ENCODE measurements around the gene ATXN2. TPM values are rescaled to one million over a fixed set of nuclear protein-coding genes. Genes with fewer than 3 reads are reported as not detected.

ATXN2 gene
- total RNA-seq, 1 experiment from 2014 or later, result 72.9 TPM

DNA sequence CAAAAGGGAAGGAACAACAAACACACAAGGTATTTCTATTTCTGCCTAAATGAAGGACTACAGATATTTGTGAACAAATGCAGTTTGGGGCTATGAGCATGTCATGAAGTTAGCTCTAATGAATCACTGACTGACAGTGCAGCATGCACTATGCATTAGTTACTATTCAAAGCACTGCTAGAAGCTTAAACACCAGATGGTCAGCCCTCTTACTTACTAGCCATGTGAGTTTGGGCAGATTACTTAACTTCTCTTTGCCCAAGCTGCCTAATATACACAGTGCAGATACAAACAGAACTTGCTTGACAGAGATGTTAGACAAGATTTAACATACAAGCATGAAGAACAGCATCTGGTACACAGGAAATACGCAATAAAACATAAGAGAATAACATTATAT is 96.0 kb downstream of the ATXN2 start:
- H4K5ac ChIP-seq (ENCODE audit: insufficient read length, low read depth, low read length), result no peak overlapping the region
- H3K27ac Mint-ChIP-seq, result no peak overlapping the region
- no peaks in the 10 kb centered on the region for H3K23me2 ChIP-seq (ENCODE audit: insufficient read length, low read depth, low read length, poor library complexity, severe bottlenecking)

More for the DNA sequence above, 96.0 kb downstream of the ATXN2 start:
- H3K4me3 Mint-ChIP-seq, result no peak overlapping the region
- Histone ChIP-seq H4K8ac (replicated peaks; ENCODE audit: insufficient read length, low read depth, low read length) (no peak overlapping the region), H3K18ac (ENCODE audit: insufficient read length, low read depth, low read length) (no peak overlapping the region), H3K79me1 (ENCODE audit: insufficient read depth, low read depth, low read length, poor library complexity, severe bottlenecking) (no peaks in the 10 kb centered on the region), H4K91ac (ENCODE audit: insufficient read length, low read depth, low read length) (no peak overlapping the region), H2BK15ac (ENCODE audit: low read depth, low read length) (no peak overlapping the region), H3K9me3 (ENCODE audit: control insufficient read depth, low read depth, low read length) (no peaks in the 10 kb centered on the region), H2BK20ac (ENCODE audit: low read depth, low read length, poor library complexity, severe bottlenecking) (no peak overlapping the region), H3K4ac (ENCODE audit: low read depth, low read length) (no peak overlapping the region), H2BK120ac (ENCODE audit: low read depth, low read length, poor library complexity, severe bottlenecking) (no peak overlapping the region), H3K23ac (ENCODE audit: insufficient read length, low read depth, low read length) (no peak overlapping the region), H2AK5ac (ENCODE audit: insufficient read length, low read length) (no peak overlapping the region), H3K56ac (ENCODE audit: insufficient read length, low read depth, low read length) (no peak overlapping the region), H3K4me2 (ENCODE audit: insufficient read depth, insufficient read length, low read length) (no peak overlapping the region), H3K4me1 (ENCODE audit: insufficient read depth, low read length) (no peaks in the 10 kb centered on the region), H2BK5ac (ENCODE audit: insufficient read length, low read length) (no peak overlapping the region), H3K27ac (ENCODE audit: insufficient read length, low read depth, low read length) (no peak overlapping the region), H2AFZ (ENCODE audit: low read length) (no peak overlapping the region), H4K20me1 (ENCODE audit: control insufficient read depth, insufficient read depth, insufficient read length) (no peaks in the 10 kb centered on the region), H3K79me2 (ENCODE audit: insufficient read depth, low read length) (no peaks in the 10 kb centered on the region), H3T11ph (ENCODE audit: low read length) (no peak overlapping the region), H2BK12ac (ENCODE audit: insufficient read length, low read depth, low read length) (no peak overlapping the region), H3K9ac (ENCODE audit: extremely low read depth, insufficient read length, low read length) (no peak overlapping the region), H3K27me3 (ENCODE audit: insufficient read depth, low read length) (no peaks in the 10 kb centered on the region), H3K14ac (ENCODE audit: insufficient read depth, low read length) (no peak overlapping the region)
- peaks cover 3 to 7% of the 10 kb centered on the region in 2 experiments; a peak in 3 of 5 replicates for H3K9me3 Mint-ChIP-seq
- no peak for DNase-seq
- WGBS (ENCODE audit: extremely low coverage, insufficient read length, low lambda C conversion rate), result no CpG with 5 or more reads among the region's 1 CpG
- no peaks in the 10 kb centered on the region for H3K4me1 Mint-ChIP-seq
- H3K36me3 Mint-ChIP-seq (ENCODE audit: insufficient read depth in 1 of 3, low read depth in 3 of 3), result peaks cover 22 to 63% (median 53%) of the 10 kb centered on the region in 3 experiments
- TF ChIP-seq, protein P1, sequence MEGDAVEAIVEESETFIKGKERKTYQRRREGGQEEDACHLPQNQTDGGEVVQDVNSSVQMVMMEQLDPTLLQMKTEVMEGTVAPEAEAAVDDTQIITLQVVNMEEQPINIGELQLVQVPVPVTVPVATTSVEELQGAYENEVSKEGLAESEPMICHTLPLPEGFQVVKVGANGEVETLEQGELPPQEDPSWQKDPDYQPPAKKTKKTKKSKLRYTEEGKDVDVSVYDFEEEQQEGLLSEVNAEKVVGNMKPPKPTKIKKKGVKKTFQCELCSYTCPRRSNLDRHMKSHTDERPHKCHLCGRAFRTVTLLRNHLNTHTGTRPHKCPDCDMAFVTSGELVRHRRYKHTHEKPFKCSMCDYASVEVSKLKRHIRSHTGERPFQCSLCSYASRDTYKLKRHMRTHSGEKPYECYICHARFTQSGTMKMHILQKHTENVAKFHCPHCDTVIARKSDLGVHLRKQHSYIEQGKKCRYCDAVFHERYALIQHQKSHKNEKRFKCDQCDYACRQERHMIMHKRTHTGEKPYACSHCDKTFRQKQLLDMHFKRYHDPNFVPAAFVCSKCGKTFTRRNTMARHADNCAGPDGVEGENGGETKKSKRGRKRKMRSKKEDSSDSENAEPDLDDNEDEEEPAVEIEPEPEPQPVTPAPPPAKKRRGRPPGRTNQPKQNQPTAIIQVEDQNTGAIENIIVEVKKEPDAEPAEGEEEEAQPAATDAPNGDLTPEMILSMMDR (conservative IDR thresholded peaks at IDR 0.05), result no peak
- H3K27me3 Mint-ChIP-seq (ENCODE audit: low read depth), result no peaks in the 10 kb centered on the region

Data from H9 (cell line).